Glutamatergic neuron (in vitro differentiated cells): ENCODE data around the gene STOM. TPM values are rescaled to one million over a fixed set of nuclear protein-coding genes. Genes with fewer than 3 reads are reported as not detected.

Source experiments
- DNase-seq: peaks from one replicate; pipeline ENCODE4 v3.0.0; 2022
- H3K27ac Mint-ChIP-seq: one replicate; pipeline ENCODE4 v1.8.0; 2020; ENCODE audit warnings: mild to moderate bottlenecking, mixed read lengths, inconsistent platforms; ENCODE audit not compliant: unreplicated experiment
- H3K27me3 Mint-ChIP-seq: one replicate; pipeline ENCODE4 v1.8.0; 2020; ENCODE audit warnings: mild to moderate bottlenecking, moderate library complexity, mixed read lengths, inconsistent platforms; ENCODE audit not compliant: unreplicated experiment
- H3K36me3 Mint-ChIP-seq: one replicate; pipeline ENCODE4 v1.8.0; 2020; ENCODE audit warnings: mild to moderate bottlenecking, mixed read lengths, inconsistent platforms; ENCODE audit not compliant: unreplicated experiment
- H3K4me1 Mint-ChIP-seq: one replicate; pipeline ENCODE4 v1.8.0; 2020; ENCODE audit warnings: mild to moderate bottlenecking, low read depth, mixed read lengths, inconsistent platforms; ENCODE audit not compliant: unreplicated experiment
- H3K4me3 Mint-ChIP-seq: one replicate; pipeline ENCODE4 v1.8.0; 2020; ENCODE audit warnings: mild to moderate bottlenecking, mixed read lengths, inconsistent platforms; ENCODE audit not compliant: unreplicated experiment
- H3K9me3 Mint-ChIP-seq: one replicate; pipeline ENCODE4 v1.8.0; 2020; ENCODE audit warnings: mild to moderate bottlenecking, moderate library complexity, mixed read lengths, inconsistent platforms; ENCODE audit not compliant: unreplicated experiment
- total RNA-seq: library from RNA; stranded (reverse); fragmentation: NEBNext Ultra II Directional; extraction: Animal tissue kit (Norgen Biotek cat#: 25700); gene quantifications from one replicate; pipeline ENCODE4 v1.2.1, GENCODE V29; 2021; ENCODE audit not compliant: unreplicated experiment
- TF ChIP-seq, protein P1 (sequence below): fragments of 200-600 bp; sonication (generic); IDR thresholded peaks from one replicate; pipeline ENCODE4 v1.5.0; 2021; ENCODE audit not compliant: partially characterized antibody, unreplicated experiment

The STOM gene
- total RNA-seq, 1 donor from 2014 or later = 2.0 TPM

DNA sequence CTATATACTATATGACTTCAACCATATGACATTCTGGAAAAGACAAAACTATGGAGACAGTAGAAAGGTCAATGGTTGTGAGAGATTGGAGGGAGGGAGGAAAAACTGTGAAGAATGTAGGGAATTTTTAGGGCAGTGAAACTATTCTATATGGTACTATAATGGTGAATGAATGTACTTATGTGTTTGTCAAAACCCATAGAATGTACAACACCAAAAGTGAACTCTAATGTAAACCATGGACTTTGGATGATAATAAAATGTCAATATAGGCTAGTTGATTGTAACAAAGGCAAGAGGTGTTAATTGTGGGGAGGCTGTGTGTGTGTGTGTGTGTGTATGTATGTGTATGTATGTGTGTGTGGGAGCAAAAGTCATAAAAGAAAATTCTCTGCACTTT is 10.8 kb upstream of the STOM start:
- Mint-ChIP-seq H3K4me3 (no peak overlapping the region), H3K27ac (no peak overlapping the region), H3K36me3 (peaks cover 10% of the 10 kb centered on the region), H3K9me3 (peaks cover 8% of the 10 kb centered on the region), H3K4me1 (no peaks in the 10 kb centered on the region), H3K27me3 (no peaks in the 10 kb centered on the region)
- TF ChIP-seq, protein P1, sequence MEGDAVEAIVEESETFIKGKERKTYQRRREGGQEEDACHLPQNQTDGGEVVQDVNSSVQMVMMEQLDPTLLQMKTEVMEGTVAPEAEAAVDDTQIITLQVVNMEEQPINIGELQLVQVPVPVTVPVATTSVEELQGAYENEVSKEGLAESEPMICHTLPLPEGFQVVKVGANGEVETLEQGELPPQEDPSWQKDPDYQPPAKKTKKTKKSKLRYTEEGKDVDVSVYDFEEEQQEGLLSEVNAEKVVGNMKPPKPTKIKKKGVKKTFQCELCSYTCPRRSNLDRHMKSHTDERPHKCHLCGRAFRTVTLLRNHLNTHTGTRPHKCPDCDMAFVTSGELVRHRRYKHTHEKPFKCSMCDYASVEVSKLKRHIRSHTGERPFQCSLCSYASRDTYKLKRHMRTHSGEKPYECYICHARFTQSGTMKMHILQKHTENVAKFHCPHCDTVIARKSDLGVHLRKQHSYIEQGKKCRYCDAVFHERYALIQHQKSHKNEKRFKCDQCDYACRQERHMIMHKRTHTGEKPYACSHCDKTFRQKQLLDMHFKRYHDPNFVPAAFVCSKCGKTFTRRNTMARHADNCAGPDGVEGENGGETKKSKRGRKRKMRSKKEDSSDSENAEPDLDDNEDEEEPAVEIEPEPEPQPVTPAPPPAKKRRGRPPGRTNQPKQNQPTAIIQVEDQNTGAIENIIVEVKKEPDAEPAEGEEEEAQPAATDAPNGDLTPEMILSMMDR = no peak
- DNase-seq = no peak

DNA sequence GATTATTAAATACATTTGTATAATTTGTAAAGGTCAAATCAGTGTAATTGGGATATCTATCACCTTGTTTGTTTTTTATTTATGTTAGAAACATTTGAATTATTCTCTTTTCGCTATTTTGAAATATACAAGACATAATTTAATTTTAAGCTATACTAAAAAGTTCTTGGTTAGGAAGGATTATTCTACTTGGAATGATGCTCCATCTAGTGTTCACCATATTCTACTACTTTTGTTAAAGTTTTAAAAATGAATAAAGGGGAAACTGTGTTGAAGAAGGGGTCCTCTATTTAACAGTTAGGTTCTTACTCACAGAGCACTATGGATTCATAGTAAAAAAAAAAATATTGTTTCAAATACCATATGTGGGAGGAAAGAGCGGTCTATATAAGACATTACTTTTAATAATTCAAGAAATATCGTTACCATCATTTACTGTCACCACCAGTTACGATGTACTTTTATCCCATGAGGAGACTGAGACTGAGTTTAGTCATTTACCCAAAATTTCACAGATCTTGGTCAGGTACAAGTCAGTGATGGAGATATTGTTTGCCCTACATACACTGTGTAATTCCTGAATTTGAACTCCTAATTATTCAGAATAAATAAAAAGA is 6.3 kb upstream of the STOM start:
- DNase-seq = no peak
- no peak overlapping the region for H3K4me3 Mint-ChIP-seq
- no peaks in the 10 kb centered on the region for H3K4me1 Mint-ChIP-seq
- TF ChIP-seq, protein P1 = no peak
- H3K9me3 Mint-ChIP-seq = peaks cover 6% of the 10 kb centered on the region
- H3K27ac Mint-ChIP-seq = no peak overlapping the region
- no peaks in the 10 kb centered on the region for H3K27me3 Mint-ChIP-seq
- H3K36me3 Mint-ChIP-seq = peaks cover 10% of the 10 kb centered on the region

DNA sequence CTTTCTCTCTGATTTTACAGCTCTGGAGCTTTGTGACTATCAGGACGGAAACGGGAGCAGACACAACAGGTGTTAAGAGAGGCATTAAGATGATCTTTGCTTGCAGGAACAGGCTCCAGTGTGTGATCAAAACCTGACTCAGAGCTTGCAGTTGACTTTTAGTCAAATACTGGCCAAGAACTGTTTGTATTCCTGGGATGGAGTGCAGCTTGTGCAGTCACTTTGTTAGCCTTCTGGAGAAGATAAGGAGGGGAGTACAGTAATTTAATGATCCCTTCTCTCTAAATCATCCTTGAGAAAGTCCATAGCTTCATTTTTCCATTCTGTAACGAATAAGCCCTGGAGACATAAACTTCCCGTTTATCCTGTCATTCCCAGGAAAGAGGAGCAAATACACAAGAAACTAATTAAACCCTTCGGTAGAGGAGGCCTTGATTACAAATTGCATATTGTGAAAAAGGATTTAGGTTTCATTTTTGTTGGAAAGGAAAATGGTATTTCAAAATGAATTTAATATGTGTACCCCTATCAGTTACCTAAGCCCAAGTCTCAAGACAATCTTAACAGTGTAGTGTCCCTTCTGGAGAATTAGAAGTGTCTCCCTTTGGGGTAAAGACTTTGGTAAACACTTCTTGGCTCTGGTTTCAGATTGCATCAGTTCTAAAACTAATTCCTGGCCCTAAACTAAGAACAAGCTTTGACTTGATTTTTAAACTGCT is 3.1 kb upstream of the STOM start:
- Mint-ChIP-seq H3K4me3 (no peak overlapping the region), H3K27me3 (peaks cover 2% of the 10 kb centered on the region), H3K36me3 (peaks cover 6% of the 10 kb centered on the region), H3K4me1 (no peaks in the 10 kb centered on the region), H3K9me3 (peaks cover 5% of the 10 kb centered on the region), H3K27ac (no peak overlapping the region)
- TF ChIP-seq, protein P1 = no peak
- DNase-seq = no peak

DNA sequence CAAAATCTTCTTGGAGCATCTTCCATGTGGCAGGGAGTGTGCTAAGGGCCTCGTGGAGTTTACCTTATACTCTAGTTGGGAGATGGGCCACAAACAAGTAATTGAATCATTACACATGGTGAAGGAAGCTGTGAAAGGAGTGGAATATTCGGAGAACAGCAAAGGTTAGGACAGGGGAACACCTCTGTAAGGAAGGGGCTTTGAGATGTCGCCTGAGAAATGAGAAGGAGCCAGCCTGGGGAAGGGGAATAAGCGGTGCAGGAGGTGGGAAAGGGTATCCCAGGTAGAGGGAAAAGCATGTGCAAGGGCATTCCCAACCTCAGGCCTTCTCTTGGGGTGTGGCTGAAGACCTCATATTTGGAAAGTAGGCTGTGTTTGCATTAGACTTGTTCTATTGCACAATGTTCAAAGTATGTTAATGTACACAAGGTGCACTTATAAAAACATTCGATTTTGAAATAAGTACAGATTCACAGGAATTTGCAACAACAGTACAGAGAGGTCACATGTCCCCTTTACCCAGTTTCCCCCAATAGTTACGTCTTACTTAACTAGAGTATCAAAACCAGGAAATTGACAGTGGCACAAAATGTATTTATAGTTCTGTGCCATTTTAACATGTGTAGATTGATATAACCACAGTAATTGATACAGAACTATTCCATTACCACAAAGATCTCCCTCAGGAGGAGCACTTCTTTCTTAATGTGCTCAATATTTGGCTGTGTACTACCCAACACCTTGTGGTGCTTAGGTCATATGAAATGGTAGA is 2.4 kb upstream of the STOM start:
- H3K36me3 Mint-ChIP-seq = no peaks in the 10 kb centered on the region

More for the DNA sequence above, 2.4 kb upstream of the STOM start:
- H3K4me1 Mint-ChIP-seq = no peaks in the 10 kb centered on the region
- no peak overlapping the region for H3K4me3 Mint-ChIP-seq
- peaks cover 2% of the 10 kb centered on the region for H3K9me3 Mint-ChIP-seq
- H3K27ac Mint-ChIP-seq = no peak overlapping the region
- H3K27me3 Mint-ChIP-seq = peaks cover 2% of the 10 kb centered on the region
- DNase-seq = no peak
- TF ChIP-seq, protein P1 = no peak
